BLaER1 (cell line): ENCODE data around the gene RUFY4.

Source experiments
- H3K27ac ChIP-seq: shearing (Covaris generic); formaldehyde crosslinking; 2 replicates; pipeline ENCODE4 v1.8.1; 2022
- H3K27me3 ChIP-seq: shearing (Covaris generic); formaldehyde crosslinking; 2 replicates; pipeline ENCODE4 v1.8.1; 2022
- H3K36me3 ChIP-seq: shearing (Covaris generic); formaldehyde crosslinking; 2 replicates; pipeline ENCODE4 v1.8.1; 2022
- H3K4me1 ChIP-seq: shearing (Covaris generic); formaldehyde crosslinking; 2 replicates; pipeline ENCODE4 v1.8.1; 2022
- H3K4me2 ChIP-seq: shearing (Covaris generic); formaldehyde crosslinking; 2 replicates; pipeline ENCODE4 v1.8.1; 2022
- H3K4me3 ChIP-seq: shearing (Covaris generic); formaldehyde crosslinking; 2 replicates; pipeline ENCODE4 v1.8.1; 2022
- H3K9ac ChIP-seq: shearing (Covaris generic); formaldehyde crosslinking; 2 replicates; pipeline ENCODE4 v1.8.1; 2022
- H3K9me3 ChIP-seq: shearing (Covaris generic); formaldehyde crosslinking; 2 replicates; pipeline ENCODE4 v1.8.1; 2022
- H4K20me1 ChIP-seq: shearing (Covaris generic); formaldehyde crosslinking; 2 replicates; pipeline ENCODE4 v1.8.1; 2022
- Cebpa-rat ChIP-seq: shearing (Covaris generic); IDR thresholded peaks from 2 replicates; pipeline ENCODE4 v1.8.1; 2022

The RUFY4 gene

DNA sequence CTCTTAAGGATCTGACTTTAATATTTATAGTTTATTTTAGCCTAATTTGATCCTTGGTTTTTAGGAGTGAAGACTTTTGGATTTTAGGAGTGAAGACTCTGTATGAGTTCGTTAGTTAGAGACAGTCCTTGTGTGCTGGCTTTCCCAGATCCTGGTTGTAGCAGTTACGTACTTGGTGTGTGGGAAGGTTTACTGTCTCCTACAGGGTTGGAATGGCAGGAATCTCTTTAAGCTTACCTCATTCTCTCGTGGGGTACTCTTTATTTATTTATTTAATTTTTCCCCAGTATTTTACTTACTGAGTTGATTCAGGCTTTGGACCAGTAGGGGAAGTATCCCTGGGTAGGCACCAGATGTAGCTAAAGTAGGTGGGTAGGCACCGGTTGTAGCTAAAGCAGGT lies 54.9 kb downstream of the RUFY4 start:
- Histone ChIP-seq H3K4me1 (peaks cover 15% of the 10 kb centered on the region; the same call in 1 of the 2 replicates), H3K9ac (no peak overlapping the region), H3K9me3 (peaks cover 27% of the 10 kb centered on the region), H3K4me3 (no peak overlapping the region), H3K36me3 (no peaks in the 10 kb centered on the region), H3K27ac (no peak overlapping the region), H4K20me1 (no peaks in the 10 kb centered on the region), H3K27me3 (no peaks in the 10 kb centered on the region), H3K4me2 (no peak overlapping the region)
- TF ChIP-seq Cebpa-rat: no peak

DNA sequence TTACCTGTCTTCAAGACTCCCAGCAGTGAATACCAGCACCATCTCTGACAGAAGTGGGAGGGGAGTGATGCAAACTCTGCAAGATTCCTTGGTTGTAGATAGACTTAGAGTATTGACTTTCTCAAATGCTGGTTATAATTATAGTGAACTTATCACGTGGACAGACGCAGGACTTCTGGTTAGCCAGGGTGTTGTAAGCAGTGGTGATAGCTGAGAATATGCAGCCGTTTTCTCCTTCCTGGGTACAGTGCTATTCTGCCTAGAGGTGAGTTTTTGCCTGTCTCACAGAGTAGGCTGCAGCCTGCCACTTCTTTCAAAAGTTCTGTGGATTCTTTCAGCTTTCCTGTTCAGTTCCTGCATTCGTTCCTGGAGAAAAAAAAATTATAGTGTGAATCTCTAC lies 56.0 kb downstream of the RUFY4 start:
- Histone ChIP-seq H3K4me1 (peaks cover 15% of the 10 kb centered on the region; the same call in 1 of the 2 replicates), H3K27ac (peak overlapping the region; percentile 35; the same call in 1 of the 2 replicates), H3K27me3 (no peaks in the 10 kb centered on the region), H3K9me3 (peaks cover 27% of the 10 kb centered on the region), H3K4me3 (no peak overlapping the region), H3K4me2 (peak overlapping the region; percentile 68), H4K20me1 (no peaks in the 10 kb centered on the region), H3K36me3 (no peaks in the 10 kb centered on the region), H3K9ac (no peak overlapping the region)
- no peak for TF ChIP-seq Cebpa-rat

GRCh38 chr2:218125626-218126080 lies 56.6 kb downstream of the RUFY4 start, which contains the start of gene CXCR2:
CXCR2 (plus strand) TSS chr2:218126028; CDS start chr2:218134802, 8,774 bp downstream.
- Histone ChIP-seq H4K20me1 (no peaks in the 10 kb centered on the region), H3K27ac (peak within 1 kb of the TSS; percentile 35; the same call in 1 of the 2 replicates), H3K4me1 (peaks cover 15% of the 10 kb centered on the region; the same call in 1 of the 2 replicates), H3K9ac (peak within 1 kb of the TSS; percentile 35; the same call in 1 of the 2 replicates), H3K4me3 (no peak within 1 kb of the TSS), H3K27me3 (no peaks in the 10 kb centered on the region), H3K36me3 (no peaks in the 10 kb centered on the region), H3K9me3 (peaks cover 27% of the 10 kb centered on the region), H3K4me2 (peak within 1 kb of the TSS; percentile 68)
- no peak for TF ChIP-seq Cebpa-rat

DNA sequence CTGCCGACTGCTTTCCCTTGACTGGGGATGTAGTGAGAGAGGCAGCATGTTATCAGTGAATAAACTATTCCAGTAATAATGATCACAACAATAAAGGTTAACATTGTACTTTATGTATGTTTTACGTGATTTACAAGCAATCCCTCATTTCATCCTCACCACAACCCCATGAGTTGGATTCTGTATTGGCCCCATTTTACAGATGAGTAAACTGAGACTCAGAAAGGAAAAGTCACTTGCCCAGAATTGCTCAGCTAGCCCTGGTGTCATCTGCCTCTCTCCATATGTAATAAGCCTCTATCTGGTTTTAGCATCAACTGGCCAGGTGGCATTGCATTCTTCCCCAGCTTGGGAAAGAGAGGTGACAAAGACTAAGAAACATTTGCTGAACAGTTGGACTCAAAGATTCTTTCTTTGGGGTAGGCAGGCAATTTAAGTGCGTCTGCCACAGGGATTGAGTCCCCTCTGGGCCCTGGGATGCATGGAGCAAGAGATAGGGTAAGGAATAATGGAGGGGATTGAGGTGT lies 58.9 kb downstream of the RUFY4 start:
- Histone ChIP-seq H3K9me3 (peaks cover 10% of the 10 kb centered on the region), H3K4me2 (no peak overlapping the region), H3K9ac (no peak overlapping the region), H3K4me1 (peaks cover 15% of the 10 kb centered on the region; the same call in 1 of the 2 replicates), H3K27me3 (no peaks in the 10 kb centered on the region), H3K4me3 (no peak overlapping the region), H3K27ac (no peak overlapping the region), H3K36me3 (no peaks in the 10 kb centered on the region), H4K20me1 (no peaks in the 10 kb centered on the region)
- TF ChIP-seq Cebpa-rat: no peak

GRCh38 chr2:218128781-218129457 lies 59.9 kb downstream of the RUFY4 start:
- no peak overlapping the region for H3K27ac ChIP-seq
- peaks cover 15% of the 10 kb centered on the region; the same call in 1 of the 2 replicates for H3K4me1 ChIP-seq
- H4K20me1 ChIP-seq: no peaks in the 10 kb centered on the region
- no peak overlapping the region for H3K4me3 ChIP-seq
- H3K27me3 ChIP-seq: no peaks in the 10 kb centered on the region
- no peak for TF ChIP-seq Cebpa-rat
- H3K9ac ChIP-seq: no peak overlapping the region
- no peak overlapping the region for H3K4me2 ChIP-seq
- no peaks in the 10 kb centered on the region for H3K36me3 ChIP-seq
- 0 out of 2 replicates have a peak, but pooled peaks cover 2% of the 10 kb centered on the region for H3K9me3 ChIP-seq

GRCh38 chr2:218129458-218130135 lies 60.5 kb downstream of the RUFY4 start:
- Histone ChIP-seq H3K9me3 (no peaks in the 10 kb centered on the region), H3K27ac (no peak overlapping the region), H3K27me3 (no peaks in the 10 kb centered on the region), H3K9ac (no peak overlapping the region), H4K20me1 (no peaks in the 10 kb centered on the region), H3K4me1 (peaks cover 15% of the 10 kb centered on the region; the same call in 1 of the 2 replicates), H3K4me3 (no peak overlapping the region), H3K4me2 (no peak overlapping the region), H3K36me3 (no peaks in the 10 kb centered on the region)
- no peak for TF ChIP-seq Cebpa-rat

- Histone ChIP-seq H3K9ac (no peak overlapping the region), H3K27ac (no peak overlapping the region), H3K4me3 (no peak overlapping the region), H3K4me2 (no peak overlapping the region), H4K20me1 (no peaks in the 10 kb centered on the region), H3K4me1 (peaks cover 10% of the 10 kb centered on the region; the same call in 1 of the 2 replicates), H3K9me3 (no peaks in the 10 kb centered on the region), H3K36me3 (no peaks in the 10 kb centered on the region), H3K27me3 (no peaks in the 10 kb centered on the region)
- no peak for TF ChIP-seq Cebpa-rat
Measured at GRCh38 chr2:218130377-218130776, 61.3 kb downstream of the RUFY4 start.

- Histone ChIP-seq H4K20me1 (no peaks in the 10 kb centered on the region), H3K27me3 (no peaks in the 10 kb centered on the region), H3K4me3 (no peak overlapping the region), H3K4me2 (no peak overlapping the region), H3K36me3 (no peaks in the 10 kb centered on the region), H3K4me1 (peaks cover 6% of the 10 kb centered on the region; the same call in 1 of the 2 replicates), H3K27ac (no peak overlapping the region), H3K9me3 (no peaks in the 10 kb centered on the region), H3K9ac (no peak overlapping the region)
- TF ChIP-seq Cebpa-rat: no peak
Measured at GRCh38 chr2:218130822-218131221, 61.8 kb downstream of the RUFY4 start.

DNA sequence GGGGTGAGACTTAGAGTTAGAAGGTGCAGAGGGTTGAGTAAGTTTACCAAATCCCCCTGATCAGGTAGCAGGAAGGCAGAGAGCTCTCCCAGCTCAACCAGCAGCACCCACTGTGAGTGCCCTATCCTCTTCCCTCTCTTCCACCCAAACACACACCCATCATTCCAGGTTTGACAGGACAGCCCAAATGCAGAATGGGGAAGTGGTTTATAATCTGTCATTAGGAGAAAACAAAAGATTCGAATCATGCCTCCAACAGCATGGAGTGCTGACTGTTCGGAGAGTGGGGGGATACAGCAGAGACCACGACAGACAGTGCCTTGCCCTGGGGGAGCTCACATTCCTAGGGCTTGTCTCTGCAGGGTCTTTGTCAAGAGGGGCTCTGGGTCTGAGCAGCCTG lies 68.5 kb downstream of the RUFY4 start:
- Histone ChIP-seq H3K9ac (no peak overlapping the region), H3K36me3 (no peaks in the 10 kb centered on the region), H3K27ac (no peak overlapping the region), H4K20me1 (no peaks in the 10 kb centered on the region), H3K4me1 (no peaks in the 10 kb centered on the region), H3K4me2 (no peak overlapping the region), H3K4me3 (no peak overlapping the region), H3K27me3 (no peaks in the 10 kb centered on the region), H3K9me3 (no peaks in the 10 kb centered on the region)
- TF ChIP-seq Cebpa-rat: no peak

DNA sequence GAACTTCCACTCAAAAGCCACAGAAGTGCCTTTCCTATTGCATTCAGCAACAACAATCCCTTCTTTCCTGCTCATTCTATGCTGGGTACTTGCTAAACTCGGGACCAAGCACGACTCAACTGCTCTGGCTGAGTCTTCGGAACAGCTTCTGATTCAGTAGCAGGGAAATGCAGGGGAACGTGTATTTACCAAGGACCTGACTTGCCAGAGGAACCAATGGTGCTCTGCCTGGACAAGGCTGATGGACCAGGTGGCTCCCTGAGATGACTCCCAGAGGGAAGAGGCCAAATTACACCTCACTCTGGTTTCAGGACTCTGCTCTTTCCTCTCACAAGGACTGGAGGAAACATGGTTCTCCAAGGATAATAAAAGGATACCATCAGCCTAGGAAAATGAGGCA lies 69.0 kb downstream of the RUFY4 start:
- Histone ChIP-seq H3K4me2 (no peak overlapping the region), H3K27ac (no peak overlapping the region), H3K27me3 (no peaks in the 10 kb centered on the region), H3K9me3 (no peaks in the 10 kb centered on the region; the same call in 1 of the 2 replicates), H4K20me1 (no peaks in the 10 kb centered on the region), H3K4me3 (no peak overlapping the region), H3K36me3 (no peaks in the 10 kb centered on the region), H3K9ac (no peak overlapping the region), H3K4me1 (no peaks in the 10 kb centered on the region)
- no peak for TF ChIP-seq Cebpa-rat
